ENCODE results near the gene SLC16A10.
"Not testable (repeated sequence)": the region's sequence is repeated elsewhere in the genome, so short reads cannot be mapped to it uniquely, and the experiment has no call there.

Gene SLC16A10, protein sequence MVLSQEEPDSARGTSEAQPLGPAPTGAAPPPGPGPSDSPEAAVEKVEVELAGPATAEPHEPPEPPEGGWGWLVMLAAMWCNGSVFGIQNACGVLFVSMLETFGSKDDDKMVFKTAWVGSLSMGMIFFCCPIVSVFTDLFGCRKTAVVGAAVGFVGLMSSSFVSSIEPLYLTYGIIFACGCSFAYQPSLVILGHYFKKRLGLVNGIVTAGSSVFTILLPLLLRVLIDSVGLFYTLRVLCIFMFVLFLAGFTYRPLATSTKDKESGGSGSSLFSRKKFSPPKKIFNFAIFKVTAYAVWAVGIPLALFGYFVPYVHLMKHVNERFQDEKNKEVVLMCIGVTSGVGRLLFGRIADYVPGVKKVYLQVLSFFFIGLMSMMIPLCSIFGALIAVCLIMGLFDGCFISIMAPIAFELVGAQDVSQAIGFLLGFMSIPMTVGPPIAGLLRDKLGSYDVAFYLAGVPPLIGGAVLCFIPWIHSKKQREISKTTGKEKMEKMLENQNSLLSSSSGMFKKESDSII

GRCh38 chr6:111087106-111087835 lies at the start of gene SLC16A10:
TSS of gene SLC16A10 (plus strand) at chr6:111087503. CDS start at chr6:111087753, 250 bp downstream.
- peak; percentile 50 to 67 for DNase-seq (ENCODE audit: extremely low read depth in 1 of 2, low read depth in 1 of 2)

GRCh38 chr6:111038534-111039252 lies 48.6 kb upstream of the SLC16A10 start:
- no peak for DNase-seq (ENCODE audit: extremely low read depth in 1 of 2, low read depth in 1 of 2)

DNA sequence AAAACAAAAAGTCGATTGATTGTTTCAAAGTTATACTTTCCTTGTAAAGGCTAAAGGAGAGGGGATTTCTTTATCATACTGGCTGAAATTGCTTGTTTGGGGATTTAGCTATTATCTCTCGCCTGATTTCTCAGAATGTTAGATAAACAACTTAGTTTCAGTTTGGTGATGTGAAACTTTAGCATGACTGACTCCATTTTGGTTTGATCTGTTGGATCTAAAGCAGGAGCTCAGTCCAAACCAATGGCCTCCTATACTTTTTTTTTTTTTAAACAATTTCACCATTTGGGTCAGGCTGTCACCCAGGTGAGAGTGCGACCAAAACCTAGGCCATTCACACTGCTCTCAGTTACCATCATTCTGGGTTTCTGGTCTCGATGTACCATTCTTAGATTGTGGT lies 45.4 kb upstream of the SLC16A10 start:
- no peak for DNase-seq (ENCODE audit: extremely low read depth in 1 of 2, low read depth in 1 of 2)

GRCh38 chr6:111047244-111047643 lies 40.1 kb upstream of the SLC16A10 start:
- no peak for DNase-seq (ENCODE audit: extremely low read depth in 1 of 2, low read depth in 1 of 2)

GRCh38 chr6:111050261-111051023 lies 36.9 kb upstream of the SLC16A10 start:
- DNase-seq (ENCODE audit: extremely low read depth in 1 of 2, low read depth in 1 of 2), result no peak

- DNase-seq (ENCODE audit: extremely low read depth in 1 of 2, low read depth in 1 of 2), result no peak
These were observed 35.1 kb upstream of the SLC16A10 start for GRCh38 chr6:111052171-111052570.

GRCh38 chr6:111057074-111057752 lies 30.1 kb upstream of the SLC16A10 start:
- no peak for DNase-seq (ENCODE audit: extremely low read depth in 1 of 2, low read depth in 1 of 2)

DNA sequence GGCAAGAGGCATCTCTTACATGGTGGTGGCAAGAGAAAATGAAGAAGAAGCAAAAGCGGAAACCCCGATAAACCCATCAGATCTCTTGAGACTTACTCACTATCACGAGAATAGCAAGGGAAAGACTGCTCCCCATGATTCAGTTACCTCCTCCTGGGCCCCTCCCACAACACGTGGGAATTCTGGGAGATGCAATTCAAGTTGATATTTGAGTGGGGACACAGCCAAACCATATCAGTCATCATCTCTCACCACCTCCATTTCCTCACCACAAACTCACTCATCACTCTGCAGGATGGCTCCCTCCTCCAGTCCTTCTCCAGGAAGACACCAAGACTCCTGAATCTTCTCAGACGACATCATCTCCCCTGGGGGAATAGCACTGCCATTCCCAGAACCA lies 25.8 kb upstream of the SLC16A10 start:
- no peak for DNase-seq (ENCODE audit: extremely low read depth in 1 of 2, low read depth in 1 of 2)

DNA sequence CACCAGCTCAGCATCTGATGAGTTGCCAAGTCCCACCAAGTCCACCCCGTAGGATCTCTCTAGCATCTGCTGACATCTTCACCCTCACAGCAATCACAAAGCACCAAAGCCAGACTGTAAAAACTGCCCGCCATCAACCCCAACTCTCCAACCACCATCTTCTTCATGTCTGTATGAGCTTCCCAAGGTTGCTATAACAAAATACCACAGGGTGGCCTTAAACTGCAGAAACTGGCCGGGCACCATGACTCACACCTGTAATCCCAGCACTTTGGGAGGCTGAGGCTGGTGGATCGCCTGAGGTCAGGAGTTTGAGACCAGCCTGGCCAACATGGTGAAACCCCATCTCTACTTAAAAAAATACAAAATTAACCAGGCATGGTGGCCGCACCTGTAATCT lies 25.3 kb upstream of the SLC16A10 start:
- not testable (repeated sequence) for DNase-seq (ENCODE audit: extremely low read depth in 1 of 2, low read depth in 1 of 2)

- not testable (repeated sequence) for DNase-seq (ENCODE audit: extremely low read depth in 1 of 2, low read depth in 1 of 2)
These were observed 24.4 kb upstream of the SLC16A10 start for GRCh38 chr6:111062860-111063259.

- DNase-seq (ENCODE audit: extremely low read depth in 1 of 2, low read depth in 1 of 2), result no peak
These were observed 19.0 kb upstream of the SLC16A10 start for GRCh38 chr6:111068109-111068865.

GRCh38 chr6:111068866-111069234 lies 18.5 kb upstream of the SLC16A10 start:
- DNase-seq (ENCODE audit: extremely low read depth in 1 of 2, low read depth in 1 of 2), result no peak

DNA sequence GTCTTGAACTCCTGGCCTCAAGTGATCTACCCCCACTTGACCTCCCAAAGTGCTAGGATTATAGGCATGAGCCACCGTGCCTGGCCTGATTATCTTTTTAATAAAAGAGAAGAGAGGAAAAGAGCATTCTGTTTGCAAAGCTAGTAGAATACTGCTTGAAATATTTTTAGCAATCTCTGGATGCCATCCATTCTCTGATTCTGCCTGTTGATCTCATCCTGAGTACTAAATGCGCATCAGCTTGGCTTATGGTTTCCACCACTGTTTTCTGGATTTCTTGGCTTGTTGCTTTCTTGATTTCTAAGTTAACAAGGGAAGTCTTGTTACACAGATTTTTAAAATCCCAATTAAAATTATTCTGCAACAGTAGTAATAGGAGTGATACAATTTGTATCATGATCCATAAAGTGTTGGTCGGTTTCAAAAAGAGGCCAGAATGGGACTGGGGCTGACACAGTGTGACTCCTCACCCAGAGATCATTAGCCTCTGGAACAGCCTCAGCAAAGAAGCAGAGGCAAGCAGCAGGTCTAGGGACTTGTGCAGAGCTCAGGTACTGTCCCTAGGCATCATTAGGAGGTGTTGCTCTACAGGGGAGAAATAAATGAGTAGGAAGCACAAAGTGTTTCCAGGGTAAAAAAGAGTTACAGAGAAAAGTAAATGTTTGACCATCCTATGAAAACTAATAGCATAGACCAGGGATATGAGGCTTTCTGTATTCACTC lies 17.8 kb upstream of the SLC16A10 start:
- no peak for DNase-seq (ENCODE audit: extremely low read depth in 1 of 2, low read depth in 1 of 2)

DNA sequence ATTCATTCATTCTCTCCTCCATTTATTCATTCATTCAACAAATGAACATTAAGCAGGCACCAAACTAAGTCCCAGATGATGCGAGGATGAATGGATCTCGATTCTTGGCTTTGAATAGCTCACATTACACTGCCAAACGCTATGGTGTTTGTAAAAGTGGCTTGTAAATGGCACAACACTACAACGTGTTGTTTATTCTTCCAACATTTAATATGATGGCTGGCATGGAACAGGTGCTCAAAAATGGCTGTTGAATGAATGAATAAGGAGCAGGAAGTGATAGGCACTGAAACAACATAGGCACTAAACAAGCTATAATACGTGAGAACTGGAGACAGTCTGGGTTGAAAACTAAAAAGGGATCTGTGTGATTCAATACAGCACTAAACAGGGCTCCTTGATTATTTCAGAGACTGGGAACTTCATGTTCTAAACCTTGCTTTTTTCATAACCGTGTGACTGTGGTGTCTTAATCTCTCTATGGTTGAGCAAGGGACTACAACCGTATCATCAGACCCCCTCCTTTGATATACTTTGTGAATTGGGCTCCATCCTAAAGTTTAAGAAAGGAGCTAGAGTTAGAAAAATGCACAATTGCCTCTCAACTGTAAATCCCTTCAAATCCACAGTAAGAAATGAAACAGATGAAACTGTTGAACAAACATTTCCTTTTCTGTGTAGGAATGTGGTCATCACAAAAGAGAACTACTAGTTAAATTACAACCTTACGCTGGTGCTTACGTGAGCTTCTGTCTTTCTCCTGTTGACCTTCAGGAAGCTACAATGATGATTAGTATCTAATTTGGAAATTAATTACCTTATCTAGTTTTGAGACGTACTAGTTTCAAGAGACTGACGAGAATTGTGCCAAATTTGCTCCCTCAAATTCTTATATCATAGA lies 16.9 kb upstream of the SLC16A10 start:
- no peak for DNase-seq (ENCODE audit: extremely low read depth in 1 of 2, low read depth in 1 of 2)

DNA sequence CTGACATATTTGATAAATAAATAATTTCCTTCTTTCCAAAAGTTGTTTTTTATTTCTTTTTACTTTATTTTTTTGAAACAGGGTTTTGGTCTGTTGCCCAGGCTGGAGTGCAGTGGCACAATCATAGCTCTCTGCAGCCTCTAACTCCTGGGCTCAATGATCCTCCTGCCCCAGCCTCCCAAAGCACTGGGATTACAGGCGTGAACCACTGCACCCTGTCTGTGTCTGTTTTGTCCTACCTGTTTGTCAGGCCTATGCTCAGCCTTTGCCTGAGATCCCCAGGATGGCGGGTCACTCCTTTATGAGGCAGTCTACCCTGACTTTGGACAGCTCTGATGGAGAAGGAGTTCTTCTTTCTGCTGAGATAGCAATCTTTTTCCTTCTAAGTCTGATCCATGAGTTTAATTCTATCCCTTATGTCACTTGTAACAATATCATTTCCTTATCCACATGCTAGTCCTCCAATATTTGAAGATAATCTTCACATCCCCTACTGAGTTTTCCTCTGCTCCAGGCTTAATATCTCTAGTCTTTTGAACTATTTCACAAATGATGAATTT lies 14.4 kb upstream of the SLC16A10 start:
- no peak for DNase-seq (ENCODE audit: extremely low read depth in 1 of 2, low read depth in 1 of 2)

- DNase-seq (ENCODE audit: extremely low read depth in 1 of 2, low read depth in 1 of 2), result no peak
These were observed 13.0 kb upstream of the SLC16A10 start for GRCh38 chr6:111074311-111074710.

DNA sequence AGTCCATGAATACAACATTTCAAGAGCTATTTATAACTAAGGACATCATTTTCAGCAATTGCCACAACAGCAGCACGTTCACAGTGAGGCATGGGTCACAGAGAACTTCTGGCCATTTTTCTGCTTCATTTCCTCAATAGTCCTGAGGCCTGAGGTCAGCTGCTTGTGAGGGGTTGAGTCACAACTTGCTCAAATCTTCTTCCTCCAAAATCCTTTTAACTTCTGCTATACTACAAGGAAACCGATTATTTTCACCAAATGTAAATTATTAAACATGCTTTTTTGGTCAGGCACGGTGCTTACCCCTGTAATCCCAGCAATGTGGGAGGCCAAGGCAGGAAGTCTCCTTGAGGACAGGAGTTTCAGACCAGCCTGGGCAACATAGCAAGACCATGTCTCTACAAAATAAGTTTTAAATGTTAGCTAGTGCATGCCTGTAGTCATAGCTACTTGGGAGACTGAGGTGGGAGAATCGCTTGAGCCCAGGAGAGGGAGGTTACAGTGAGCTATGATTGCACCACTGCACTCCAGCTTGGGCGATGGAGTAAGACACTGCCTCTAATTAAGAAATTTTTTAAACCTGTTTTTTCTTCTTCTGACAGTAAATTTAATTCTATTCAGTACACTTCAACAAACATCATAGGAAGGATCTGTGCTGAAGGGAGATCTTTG lies 11.1 kb upstream of the SLC16A10 start:
- no peak for DNase-seq (ENCODE audit: extremely low read depth in 1 of 2, low read depth in 1 of 2)

Data from activated CD8-positive, alpha-beta memory T cell treated with anti-CD3 and anti-CD28 coated beads for 1 hour (primary cell).